H1 (cell line): ENCODE measurements around the gene MTRFR. TPM values are rescaled to one million over a fixed set of nuclear protein-coding genes. Genes with fewer than 3 reads are reported as not detected.

Experiments used
- CTCF ChIA-PET: fragments of 300-600 bp; sonication (Branson Sonifier 250); formaldehyde crosslinking; loops from one replicate; lab custom pipeline; 2021; ENCODE audit not compliant: partially characterized antibody; lab: Charles Lee
- POLR2A ChIA-PET: fragments of 300-600 bp; sonication (Branson Sonifier 250); formaldehyde crosslinking; loops from one replicate; lab custom pipeline; 2021; ENCODE audit warnings: inconsistent platforms; ENCODE audit not compliant: partially characterized antibody; lab: Charles Lee
- DNase-seq, 2 experiments: peaks; one replicate each; pipeline versions ENCODE4 v3.0.0 to v3.0.0-alpha.2; 2010 to 2022; ENCODE audit warnings: low spot score in 2 of 2, low read depth in 1 of 2, mixed read lengths in 1 of 2
- FAIRE-seq: peaks from 2 replicates; lab custom pipeline; 2011; peaks lifted over from hg19 to GRCh38; lab: Jason Lieb, UNC
- H2AFZ ChIP-seq: 2 replicates; pipeline ENCODE4 v1.8.1; 2012; ENCODE audit warnings: low read length, inconsistent platforms
- H2AK5ac ChIP-seq: 2 replicates; pipeline ENCODE4 v1.6.1; 2013; ENCODE audit warnings: low read depth, low read length
- H2BK120ac ChIP-seq: replicated peaks from 2 replicates; pipeline ENCODE3; 2013; ENCODE audit warnings: low read depth, low read length, inconsistent platforms
- H2BK12ac ChIP-seq: 2 replicates; pipeline ENCODE4 v1.6.1; 2013; ENCODE audit warnings: low read depth, low read length
- H2BK15ac ChIP-seq: 2 replicates; pipeline ENCODE4 v1.6.1; 2013; ENCODE audit warnings: low read length
- H2BK20ac ChIP-seq: 2 replicates; pipeline ENCODE4 v1.6.1; 2013; ENCODE audit warnings: low read length
- H2BK5ac ChIP-seq: 2 replicates; pipeline ENCODE4 v1.6.1; 2013; ENCODE audit warnings: low read depth, low read length
- H3K14ac ChIP-seq: 2 replicates; pipeline ENCODE4 v1.6.1; 2013; ENCODE audit warnings: inconsistent platforms; ENCODE audit not compliant: insufficient read length
- H3K18ac ChIP-seq: 2 replicates; pipeline ENCODE4 v1.6.1; 2013; ENCODE audit warnings: low read length; ENCODE audit errors: extremely low read depth
- H3K23ac ChIP-seq: 2 replicates; pipeline ENCODE4 v1.6.1; 2013; ENCODE audit warnings: inconsistent platforms; ENCODE audit not compliant: insufficient read length
- H3K23me2 ChIP-seq: 2 replicates; pipeline ENCODE4 v1.6.1; 2013; ENCODE audit warnings: low read depth, low read length
- H3K27ac ChIP-seq: 2 replicates; pipeline ENCODE4 v1.6.1; 2011; ENCODE audit warnings: low read depth, low read length, inconsistent platforms
- H3K27me3 ChIP-seq, 4 experiments: replicated peaks in 1 of 4; 1 replicate in 1 of 4; 2 replicates in 3 of 4; pipeline versions ENCODE4 v1.6.1 to v1.8.1; 2011 to 2013; ENCODE audit warnings: low read length in 3 of 4, mild to moderate bottlenecking in 3 of 4, inconsistent platforms in 2 of 4, mixed read lengths in 2 of 4, moderate library complexity in 1 of 4; ENCODE audit not compliant: control insufficient read depth in 3 of 4, insufficient read depth in 3 of 4; ENCODE audit errors: extremely low read depth in 1 of 4
- H3K36me3 ChIP-seq, 4 experiments: 2 replicates each; pipeline versions ENCODE4 v1.6.1 to v1.8.1; 2011 to 2013; ENCODE audit warnings: mild to moderate bottlenecking in 4 of 4, low read length in 3 of 4, moderate library complexity in 2 of 4, control low read depth in 1 of 4, inconsistent platforms in 1 of 4; ENCODE audit not compliant: insufficient read depth in 4 of 4, control insufficient read depth in 2 of 4
- H3K4ac ChIP-seq: replicated peaks from 2 replicates; pipeline ENCODE3; 2013; ENCODE audit warnings: low read length, low read depth, mixed read lengths, inconsistent platforms; ENCODE audit not compliant: insufficient read length
- H3K4me1 ChIP-seq, 4 experiments: replicated peaks in 1 of 4; 1 replicate in 1 of 4; 2 replicates in 3 of 4; pipeline versions ENCODE4 v1.6.1 to v1.8.1; 2011 to 2013; ENCODE audit warnings: low read length in 3 of 4, inconsistent platforms in 2 of 4, mixed read lengths in 1 of 4; ENCODE audit not compliant: insufficient read depth in 4 of 4, control insufficient read depth in 3 of 4
- H3K4me2 ChIP-seq, 2 experiments: 2 replicates each; pipeline versions ENCODE4 v1.6.1 to v1.8.1; 2011 to 2013; ENCODE audit warnings: low read depth in 2 of 2, low read length in 2 of 2, control low read depth in 1 of 2, inconsistent platforms in 1 of 2, mild to moderate bottlenecking in 1 of 2; ENCODE audit not compliant: insufficient read depth in 1 of 2
- H3K4me3 ChIP-seq, 4 experiments: fragments of 200-600, 300-600 bp in 1 of 4; sonication (generic), shearing (Covaris generic), sonication (Bioruptor Twin) in 1 of 4; 2 replicates each; pipeline versions ENCODE4 v1.5.1 to v1.8.1; 2011 to 2016; ENCODE audit warnings: low read length in 4 of 4, low read depth in 3 of 4, control low read depth in 2 of 4, inconsistent platforms in 2 of 4, mild to moderate bottlenecking in 2 of 4, mixed read lengths in 1 of 4, moderate library complexity in 1 of 4; ENCODE audit not compliant: insufficient read depth in 2 of 4; ENCODE audit errors: extremely low read depth in 1 of 4
- H3K56ac ChIP-seq: replicated peaks from 2 replicates; pipeline ENCODE3; 2013; ENCODE audit warnings: low read depth, mild to moderate bottlenecking, mixed read lengths, low read length, inconsistent platforms; ENCODE audit not compliant: insufficient read length
- H3K79me1 ChIP-seq: 2 replicates; pipeline ENCODE4 v1.6.1; 2013; ENCODE audit warnings: low read depth, low read length, control low read depth
- H3K79me2 ChIP-seq, 2 experiments: 2 replicates each; pipeline versions ENCODE4 v1.6.1 to v1.8.1; 2012 to 2013; ENCODE audit warnings: low read length in 2 of 2, mild to moderate bottlenecking in 2 of 2, inconsistent platforms in 1 of 2; ENCODE audit not compliant: insufficient read depth in 2 of 2, control insufficient read depth in 1 of 2
- H3K9ac ChIP-seq, 4 experiments: replicated peaks in 1 of 4; 1 replicate in 1 of 4; 2 replicates in 3 of 4; pipeline versions ENCODE4 v1.6.1 to v1.8.1; 2011 to 2013; ENCODE audit warnings: low read depth in 3 of 4, low read length in 3 of 4, control low read depth in 2 of 4, mild to moderate bottlenecking in 2 of 4, moderate library complexity in 2 of 4, inconsistent platforms in 1 of 4; ENCODE audit errors: extremely low read depth in 1 of 4
- H3K9me3 ChIP-seq, 2 experiments: 2 replicates each; pipeline versions ENCODE4 v1.6.1 to v1.8.1; 2012 to 2013; ENCODE audit warnings: mild to moderate bottlenecking in 2 of 2, moderate library complexity in 2 of 2, control low read depth in 1 of 2, inconsistent platforms in 1 of 2, low read depth in 1 of 2, low read length in 1 of 2, mixed read lengths in 1 of 2; ENCODE audit not compliant: insufficient read depth in 2 of 2
- H4K20me1 ChIP-seq, 2 experiments: replicated peaks in 1 of 2; 2 replicates each; pipeline versions ENCODE3 to v1.8.1; 2011 to 2013; ENCODE audit warnings: inconsistent platforms in 2 of 2, low read length in 2 of 2, mild to moderate bottlenecking in 1 of 2; ENCODE audit not compliant: insufficient read depth in 2 of 2, control insufficient read depth in 1 of 2
- H4K5ac ChIP-seq: 2 replicates; pipeline ENCODE4 v1.6.1; 2013; ENCODE audit warnings: low read length, low read depth, mixed read lengths, inconsistent platforms; ENCODE audit not compliant: insufficient read length
- H4K8ac ChIP-seq: 2 replicates; pipeline ENCODE4 v1.8.0; 2013; ENCODE audit warnings: mild to moderate bottlenecking, moderate library complexity, low read length, inconsistent platforms; ENCODE audit not compliant: insufficient read depth; ENCODE audit errors: extremely low read depth
- H4K91ac ChIP-seq: replicated peaks from 2 replicates; pipeline ENCODE3; 2013; ENCODE audit warnings: low read length, mixed read lengths, inconsistent platforms; ENCODE audit not compliant: insufficient read length
- ATF2 ChIP-seq: IDR thresholded peaks from 2 replicates; pipeline ENCODE4 v1.6.1; 2012; ENCODE audit warnings: low read length, inconsistent platforms
- CBX5 ChIP-seq: fragments of 300-800, 300-1000 bp; sonication (generic); IDR thresholded peaks from 2 replicates; pipeline ENCODE4 v1.7.1; 2016; ENCODE audit warnings: antibody characterized with exemption, low read length, low read depth
- GABPA ChIP-seq: IDR thresholded peaks from 2 replicates; pipeline ENCODE4 v1.6.1; 2011; ENCODE audit warnings: mild to moderate bottlenecking, low read length, moderate library complexity, borderline replicate concordance; ENCODE audit not compliant: insufficient read depth
- POU5F1 ChIP-seq: IDR thresholded peaks from 2 replicates; pipeline ENCODE4 v1.6.1; 2011; ENCODE audit warnings: low read depth, mild to moderate bottlenecking, low read length, moderate library complexity
- SRF ChIP-seq: IDR thresholded peaks from 2 replicates; pipeline ENCODE4 v1.6.1; 2011; ENCODE audit warnings: mild to moderate bottlenecking, low read depth, low read length, moderate library complexity
- WGBS, 2 experiments: shearing (Covaris generic) in 1 of 2; methylation state at CpG; one replicate each; pipeline versions ENCODE4 v1.1.6 to v1.1.7; 2013 to 2015; ENCODE audit warnings: low lambda C conversion rate in 2 of 2, mixed read lengths in 2 of 2, inconsistent platforms in 1 of 2, low coverage in 1 of 2, missing lambda C conversion rate in 1 of 2; ENCODE audit not compliant: insufficient replicate concordance in 2 of 2, insufficient coverage in 1 of 2, insufficient read length in 1 of 2; ENCODE audit errors: extremely low coverage in 1 of 2, missing lambda C conversion rate in 1 of 2; 5-methylcytosine and 5-hydroxymethylcytosine counted together
- polyA plus RNA-seq, 7 experiments: library from polyadenylated mRNA; depleted of rRNA in 3 of 7; stranded (reverse) in 5 of 7; unstranded in 2 of 7; fragments of >200 nt in 5 of 7; fragments of 200-250 nt in 2 of 7; gene quantifications; 1 replicate in 5 of 7; 2 replicates in 1 of 7; 4 replicates in 1 of 7; pipeline versions ENCODE4 v1.2.1 to v1.2.3, GENCODE V29; 2011 to 2013; ENCODE audit warnings: missing spikeins in 2 of 7, mixed read lengths in 2 of 7
- total RNA-seq: library from RNA; stranded (reverse); fragmentation: NEBNext Ultra II Directional; extraction: Animal tissue kit (Norgen Biotek cat#: 25700); gene quantifications from 2 replicates; pipeline ENCODE4 v1.2.1, GENCODE V29; 2021

MTRFR gene
- total and polyA plus RNA-seq, 2 of the 8 experiments (the other 6 are each of a cell fraction or from before 2014, with no cell fraction given) = 9.2 to 12.9 TPM

GRCh38 chr12:123229051-123229450 lies 4.2 kb upstream of the MTRFR start:
- Histone ChIP-seq H2BK5ac (no peak overlapping the region), H3K79me2 (peaks cover 0 to 18% of the 10 kb centered on the region in 2 experiments; a peak in 3 of 4 replicates), H4K5ac (no peak overlapping the region), H3K27me3 (no peaks in the 10 kb centered on the region), H3K4me2 (no peak overlapping the region), H3K56ac (no peak overlapping the region), H4K20me1 (no peaks in the 10 kb centered on the region), H2AK5ac (no peak overlapping the region), H2BK120ac (no peak overlapping the region), H2AFZ (no peak overlapping the region), H3K9ac (no peak overlapping the region), H3K23ac (no peak overlapping the region), H2BK15ac (no peak overlapping the region), H2BK20ac (no peak overlapping the region), H3K79me1 (peaks cover 4% of the 10 kb centered on the region), H3K4ac (no peak overlapping the region), H4K8ac (no peak overlapping the region), H3K14ac (no peak overlapping the region), H2BK12ac (no peak overlapping the region), H3K9me3 (no peaks in the 10 kb centered on the region), H3K36me3 (peaks cover 0 to 24% (median 0%) of the 10 kb centered on the region in 4 experiments; a peak in 4 of 8 replicates), H3K27ac (no peak overlapping the region), H3K4me3 (no peak overlapping the region), H3K18ac (no peak overlapping the region), H3K4me1 (peaks cover 0 to 3% (median 2%) of the 10 kb centered on the region in 4 experiments; a peak in 3 of 7 replicates), H4K91ac (no peak overlapping the region), H3K23me2 (peaks cover 8% of the 10 kb centered on the region)
- FAIRE-seq = no peak
- TF ChIP-seq POU5F1 (no peak), ATF2 (no peak), GABPA (no peak), CBX5 (no peak), SRF (no peak)
- DNase-seq = no peak
- ChIA-PET CTCF (interaction anchor here (0.5 to 2.3 kb wide), 4 partner anchors 9 to 894 kb away, joined by 3 to 5 read pairs (median 4); no protein-coding TSS in a partner anchor), POLR2A (interaction anchor here (1.3 kb wide), 2 partner anchors 13 to 77 kb away, joined by 4 to 5 read pairs; no protein-coding TSS in a partner anchor)
- 94% methylated on average over 3 of the region's 3 CpGs; no CpG with 5 or more reads in 1 of the 2 experiments for WGBS, 2 experiments
